ENCODE measurements around the gene MTUS2.

- TF ChIP-seq CTCF (IDR thresholded peaks at IDR 0.05) (no peak), POLR2AphosphoS5 (IDR thresholded peaks at IDR 0.05) (no peak), POLR2A (IDR thresholded peaks at IDR 0.05) (no peak)
These were observed 295.7 kb downstream of the MTUS2 start for GRCh38 chr13:29115842-29116241.

Data from suprapubic skin (tissue), 4 donors.